Fibroblast of lung (primary cell): ENCODE measurements around the gene MAEL.

Experiments
- EZH2 ChIP-seq: IDR thresholded peaks from 2 replicates; pipeline ENCODE4 v1.5.1; 2012; ENCODE audit warnings: low read length, control low read depth, mild to moderate bottlenecking; ENCODE audit errors: missing control alignments
- TF ChIP-seq, protein P1 (sequence below), 2 donors: IDR thresholded peaks in 1 of 2; conservative IDR thresholded peaks in 1 of 2; 1 replicate in 1 of 2; 2 replicates in 1 of 2; pipeline ENCODE4 v1.5.1; 2011 to 2012; ENCODE audit warnings: low read length in 2 of 2, control low read depth in 1 of 2, inconsistent platforms in 1 of 2, low read depth in 1 of 2, mild to moderate bottlenecking in 1 of 2

DNA sequence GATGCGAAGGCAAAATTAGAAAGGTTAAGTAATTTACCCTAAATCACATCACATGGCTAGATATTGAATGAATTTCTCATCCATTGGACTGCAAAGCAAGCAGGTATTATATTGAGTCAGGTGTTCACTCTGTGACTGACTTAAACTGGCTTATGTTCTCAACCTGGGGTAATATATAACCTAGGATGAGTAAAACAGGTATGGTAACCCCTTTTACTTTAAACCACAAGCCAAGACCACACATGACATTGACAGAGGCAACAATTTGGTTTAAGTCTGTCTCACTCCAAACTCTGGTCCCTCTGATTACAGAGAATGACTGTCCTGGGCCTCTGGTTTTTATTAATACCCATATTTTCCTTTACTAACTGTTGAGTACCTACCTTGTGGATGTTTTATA lies 33.3 kb downstream of the MAEL start:
- TF ChIP-seq, protein P1, sequence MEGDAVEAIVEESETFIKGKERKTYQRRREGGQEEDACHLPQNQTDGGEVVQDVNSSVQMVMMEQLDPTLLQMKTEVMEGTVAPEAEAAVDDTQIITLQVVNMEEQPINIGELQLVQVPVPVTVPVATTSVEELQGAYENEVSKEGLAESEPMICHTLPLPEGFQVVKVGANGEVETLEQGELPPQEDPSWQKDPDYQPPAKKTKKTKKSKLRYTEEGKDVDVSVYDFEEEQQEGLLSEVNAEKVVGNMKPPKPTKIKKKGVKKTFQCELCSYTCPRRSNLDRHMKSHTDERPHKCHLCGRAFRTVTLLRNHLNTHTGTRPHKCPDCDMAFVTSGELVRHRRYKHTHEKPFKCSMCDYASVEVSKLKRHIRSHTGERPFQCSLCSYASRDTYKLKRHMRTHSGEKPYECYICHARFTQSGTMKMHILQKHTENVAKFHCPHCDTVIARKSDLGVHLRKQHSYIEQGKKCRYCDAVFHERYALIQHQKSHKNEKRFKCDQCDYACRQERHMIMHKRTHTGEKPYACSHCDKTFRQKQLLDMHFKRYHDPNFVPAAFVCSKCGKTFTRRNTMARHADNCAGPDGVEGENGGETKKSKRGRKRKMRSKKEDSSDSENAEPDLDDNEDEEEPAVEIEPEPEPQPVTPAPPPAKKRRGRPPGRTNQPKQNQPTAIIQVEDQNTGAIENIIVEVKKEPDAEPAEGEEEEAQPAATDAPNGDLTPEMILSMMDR (conservative IDR thresholded peaks at IDR 0.05 in 1 of 2, IDR thresholded peaks at IDR 0.05 in 1 of 2; ENCODE audit: low read depth in 1 of 2, low read length in 2 of 2) = no peak
- no peak for TF ChIP-seq EZH2
